PC-9 (cell line): ENCODE results near the gene BRCA1.

ENCODE experiments used
- EZH2 ChIP-seq: fragments of 200-600 bp; sonication (generic); IDR thresholded peaks from 2 replicates; pipeline ENCODE4 v1.8.0; 2017; ENCODE audit warnings: antibody characterized with exemption, low read depth
- TF ChIP-seq, protein P1 (sequence below): fragments of 200-600 bp; sonication (generic); conservative IDR thresholded peaks from 2 replicates; pipeline ENCODE4 v1.6.1; 2017; ENCODE audit warnings: mixed run types, antibody characterized with exemption, mild to moderate bottlenecking, moderate library complexity

- TF ChIP-seq, protein P1, sequence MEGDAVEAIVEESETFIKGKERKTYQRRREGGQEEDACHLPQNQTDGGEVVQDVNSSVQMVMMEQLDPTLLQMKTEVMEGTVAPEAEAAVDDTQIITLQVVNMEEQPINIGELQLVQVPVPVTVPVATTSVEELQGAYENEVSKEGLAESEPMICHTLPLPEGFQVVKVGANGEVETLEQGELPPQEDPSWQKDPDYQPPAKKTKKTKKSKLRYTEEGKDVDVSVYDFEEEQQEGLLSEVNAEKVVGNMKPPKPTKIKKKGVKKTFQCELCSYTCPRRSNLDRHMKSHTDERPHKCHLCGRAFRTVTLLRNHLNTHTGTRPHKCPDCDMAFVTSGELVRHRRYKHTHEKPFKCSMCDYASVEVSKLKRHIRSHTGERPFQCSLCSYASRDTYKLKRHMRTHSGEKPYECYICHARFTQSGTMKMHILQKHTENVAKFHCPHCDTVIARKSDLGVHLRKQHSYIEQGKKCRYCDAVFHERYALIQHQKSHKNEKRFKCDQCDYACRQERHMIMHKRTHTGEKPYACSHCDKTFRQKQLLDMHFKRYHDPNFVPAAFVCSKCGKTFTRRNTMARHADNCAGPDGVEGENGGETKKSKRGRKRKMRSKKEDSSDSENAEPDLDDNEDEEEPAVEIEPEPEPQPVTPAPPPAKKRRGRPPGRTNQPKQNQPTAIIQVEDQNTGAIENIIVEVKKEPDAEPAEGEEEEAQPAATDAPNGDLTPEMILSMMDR, result no peak
- no peak for TF ChIP-seq EZH2
These were observed 45.8 kb upstream of the BRCA1 start, which contains the start of gene NBR1 for GRCh38 chr17:43170766-43171585.
